ENCODE measurements around the gene FBXO3.
A peak's percentile ranks its signal among the peaks of the same experiment; 100 is the strongest.

Gene FBXO3

DNA sequence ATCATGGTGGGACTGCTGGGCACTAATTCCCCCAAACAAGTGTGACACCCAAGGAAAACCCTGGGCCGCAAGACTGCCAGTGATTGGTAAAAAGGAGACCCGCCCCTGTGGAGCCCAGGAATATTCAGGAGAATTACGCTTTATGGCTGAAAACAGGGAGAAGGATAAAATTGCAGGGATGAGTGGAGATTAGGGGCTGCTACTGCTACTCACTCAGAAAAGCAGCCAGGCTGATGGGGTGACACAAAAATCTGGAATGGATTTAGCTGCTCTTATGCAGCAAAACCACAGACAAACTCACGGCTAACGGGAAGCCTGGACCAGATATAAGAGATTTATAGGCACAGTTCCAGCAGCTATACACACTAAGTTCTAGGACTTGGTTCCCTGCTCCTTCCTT, 4.4 kb upstream of the FBXO3 start:
- peaks cover 5% of the 10 kb centered on the region; the same call in 1 of the 2 replicates for H3K79me2 ChIP-seq (ENCODE audit: insufficient read depth, low read length)
- H2AFZ ChIP-seq (ENCODE audit: low read length), result no peak overlapping the region
- H3F3A ChIP-seq (ENCODE audit: low read depth), result no peaks in the 10 kb centered on the region
- TF ChIP-seq EZH2phosphoT487 (IDR thresholded peaks at IDR 0.05; ENCODE audit: borderline replicate concordance), result no peak
- TF ChIP-seq, protein P1, sequence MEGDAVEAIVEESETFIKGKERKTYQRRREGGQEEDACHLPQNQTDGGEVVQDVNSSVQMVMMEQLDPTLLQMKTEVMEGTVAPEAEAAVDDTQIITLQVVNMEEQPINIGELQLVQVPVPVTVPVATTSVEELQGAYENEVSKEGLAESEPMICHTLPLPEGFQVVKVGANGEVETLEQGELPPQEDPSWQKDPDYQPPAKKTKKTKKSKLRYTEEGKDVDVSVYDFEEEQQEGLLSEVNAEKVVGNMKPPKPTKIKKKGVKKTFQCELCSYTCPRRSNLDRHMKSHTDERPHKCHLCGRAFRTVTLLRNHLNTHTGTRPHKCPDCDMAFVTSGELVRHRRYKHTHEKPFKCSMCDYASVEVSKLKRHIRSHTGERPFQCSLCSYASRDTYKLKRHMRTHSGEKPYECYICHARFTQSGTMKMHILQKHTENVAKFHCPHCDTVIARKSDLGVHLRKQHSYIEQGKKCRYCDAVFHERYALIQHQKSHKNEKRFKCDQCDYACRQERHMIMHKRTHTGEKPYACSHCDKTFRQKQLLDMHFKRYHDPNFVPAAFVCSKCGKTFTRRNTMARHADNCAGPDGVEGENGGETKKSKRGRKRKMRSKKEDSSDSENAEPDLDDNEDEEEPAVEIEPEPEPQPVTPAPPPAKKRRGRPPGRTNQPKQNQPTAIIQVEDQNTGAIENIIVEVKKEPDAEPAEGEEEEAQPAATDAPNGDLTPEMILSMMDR (conservative IDR thresholded peaks at IDR 0.05; ENCODE audit: low read length), result no peak
- no peaks in the 10 kb centered on the region for H3K9me3 ChIP-seq (ENCODE audit: insufficient read depth, low read depth, low read length)
- H4K20me1 ChIP-seq (ENCODE audit: insufficient read depth, low read length, poor library complexity, severe bottlenecking), result peaks cover 4% of the 10 kb centered on the region
- no peak overlapping the region for H3K4me2 ChIP-seq (ENCODE audit: low read depth, low read length, poor library complexity, severe bottlenecking)
- H3K4me3 ChIP-seq (ENCODE audit: low read length, poor library complexity, severe bottlenecking), result no peak overlapping the region
- no peak overlapping the region for H3K9ac ChIP-seq (ENCODE audit: low read depth, low read length, poor library complexity, severe bottlenecking)
- peaks cover 16% of the 10 kb centered on the region for H3K4me1 ChIP-seq (ENCODE audit: insufficient read depth, low read length, poor library complexity, severe bottlenecking)
- no peaks in the 10 kb centered on the region for H3K36me3 ChIP-seq (ENCODE audit: insufficient read depth, low read length)
- H3K9me2 ChIP-seq (replicated peaks; ENCODE audit: low read depth, low read length), result no peaks in the 10 kb centered on the region
- peaks cover 10% of the 10 kb centered on the region for H3K27me3 ChIP-seq (ENCODE audit: insufficient read depth, low read length, poor library complexity, severe bottlenecking)

DNA sequence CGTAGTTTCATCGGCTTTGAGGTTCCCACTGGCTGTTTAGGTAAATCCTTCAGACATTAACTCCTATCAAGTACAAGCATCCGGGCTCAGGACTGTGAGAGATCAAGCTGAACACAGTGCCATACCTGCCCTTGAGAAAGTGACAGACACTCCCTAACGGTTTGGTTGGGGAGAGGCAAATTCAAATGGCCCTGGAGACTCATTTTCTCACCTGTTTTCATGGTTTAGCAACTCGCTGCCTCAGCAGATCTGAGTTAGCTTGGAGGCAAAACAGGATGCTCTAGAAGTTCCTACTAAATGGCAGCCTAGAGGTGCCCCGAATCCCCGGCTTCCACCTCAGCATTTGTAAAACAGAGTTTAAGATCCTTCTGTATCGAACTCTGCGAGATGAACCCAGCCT, 3.6 kb upstream of the FBXO3 start:
- Histone ChIP-seq H3F3A (ENCODE audit: low read depth) (no peaks in the 10 kb centered on the region), H4K20me1 (ENCODE audit: insufficient read depth, low read length, poor library complexity, severe bottlenecking) (peaks cover 12% of the 10 kb centered on the region), H3K79me2 (ENCODE audit: insufficient read depth, low read length) (peaks cover 13% of the 10 kb centered on the region), H3K9me2 (replicated peaks; ENCODE audit: low read depth, low read length) (no peaks in the 10 kb centered on the region), H3K27me3 (ENCODE audit: insufficient read depth, low read length, poor library complexity, severe bottlenecking) (peaks cover 10% of the 10 kb centered on the region), H3K9ac (ENCODE audit: low read depth, low read length, poor library complexity, severe bottlenecking) (no peak overlapping the region), H3K36me3 (ENCODE audit: insufficient read depth, low read length) (no peaks in the 10 kb centered on the region), H3K4me3 (ENCODE audit: low read length, poor library complexity, severe bottlenecking) (no peak overlapping the region), H2AFZ (ENCODE audit: low read length) (0 out of 2 replicates have a peak overlapping the region, but pooled peaks have one; percentile 24), H3K9me3 (ENCODE audit: insufficient read depth, low read depth, low read length) (no peaks in the 10 kb centered on the region), H3K4me1 (ENCODE audit: insufficient read depth, low read length, poor library complexity, severe bottlenecking) (peaks cover 24% of the 10 kb centered on the region), H3K4me2 (ENCODE audit: low read depth, low read length, poor library complexity, severe bottlenecking) (no peak overlapping the region)
- TF ChIP-seq, protein P1 (conservative IDR thresholded peaks at IDR 0.05; ENCODE audit: low read length), result no peak
- TF ChIP-seq EZH2phosphoT487 (IDR thresholded peaks at IDR 0.05; ENCODE audit: borderline replicate concordance), result no peak

DNA sequence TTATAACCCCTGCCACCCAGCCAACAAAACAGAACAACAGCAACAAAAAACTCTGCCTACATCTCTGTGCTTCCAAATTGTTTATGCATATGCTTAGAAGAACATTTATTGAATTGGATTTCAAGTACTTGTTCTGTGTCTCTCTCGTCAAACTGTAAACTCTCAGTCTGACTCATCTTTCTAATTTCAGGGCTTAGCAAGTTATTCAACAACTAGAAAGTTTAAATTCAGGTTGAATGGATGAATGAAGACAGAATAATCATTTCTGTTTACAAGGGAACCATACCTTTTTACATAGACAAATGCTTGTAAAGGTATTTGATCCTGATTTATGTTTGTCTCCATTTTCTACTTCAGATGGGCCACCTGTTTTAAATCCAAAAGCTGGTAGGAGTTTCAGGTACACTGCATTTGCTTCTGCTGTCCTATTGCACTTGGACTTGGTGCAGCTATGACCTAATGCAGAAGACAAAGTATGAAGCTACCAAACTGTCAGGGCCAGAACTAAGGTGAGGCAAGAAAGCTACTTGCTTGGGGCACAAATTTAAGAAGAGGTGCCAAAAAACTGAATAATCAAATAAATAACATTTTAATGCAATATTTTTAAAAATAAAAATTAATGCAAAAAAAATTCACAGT, 1.6 kb upstream of the FBXO3 start:
- no peaks in the 10 kb centered on the region for H3K36me3 ChIP-seq (ENCODE audit: insufficient read depth, low read length)
- no peaks in the 10 kb centered on the region for H3K9me2 ChIP-seq (replicated peaks; ENCODE audit: low read depth, low read length)
- H3F3A ChIP-seq (ENCODE audit: low read depth), result no peaks in the 10 kb centered on the region
- H3K79me2 ChIP-seq (ENCODE audit: insufficient read depth, low read length), result peaks cover 28% of the 10 kb centered on the region
- H3K4me1 ChIP-seq (ENCODE audit: insufficient read depth, low read length, poor library complexity, severe bottlenecking), result peaks cover 43% of the 10 kb centered on the region
- no peak overlapping the region for H3K4me3 ChIP-seq (ENCODE audit: low read length, poor library complexity, severe bottlenecking)
- H3K9ac ChIP-seq (ENCODE audit: low read depth, low read length, poor library complexity, severe bottlenecking), result no peak overlapping the region
- H3K4me2 ChIP-seq (ENCODE audit: low read depth, low read length, poor library complexity, severe bottlenecking), result no peak overlapping the region
- no peak overlapping the region for H2AFZ ChIP-seq (ENCODE audit: low read length)
- peaks cover 14% of the 10 kb centered on the region for H4K20me1 ChIP-seq (ENCODE audit: insufficient read depth, low read length, poor library complexity, severe bottlenecking)
- TF ChIP-seq, protein P1 (conservative IDR thresholded peaks at IDR 0.05; ENCODE audit: low read length), result no peak
- TF ChIP-seq EZH2phosphoT487 (IDR thresholded peaks at IDR 0.05; ENCODE audit: borderline replicate concordance), result no peak
- H3K27me3 ChIP-seq (ENCODE audit: insufficient read depth, low read length, poor library complexity, severe bottlenecking), result peaks cover 10% of the 10 kb centered on the region
- no peaks in the 10 kb centered on the region for H3K9me3 ChIP-seq (ENCODE audit: insufficient read depth, low read depth, low read length)
